Measurements from ENCODE around the gene PCYT1A. TPM values are rescaled to one million over a fixed set of nuclear protein-coding genes. Genes with fewer than 3 reads are reported as not detected.
A peak's percentile ranks its signal among the peaks of the same experiment; 100 is the strongest.
"Not testable (repeated sequence)": the region's sequence is repeated elsewhere in the genome, so short reads cannot be mapped to it uniquely, and the experiment has no call there.

PCYT1A gene
- polyA plus RNA-seq, 1 donor from 2014 or later, result 22.2 TPM

DNA sequence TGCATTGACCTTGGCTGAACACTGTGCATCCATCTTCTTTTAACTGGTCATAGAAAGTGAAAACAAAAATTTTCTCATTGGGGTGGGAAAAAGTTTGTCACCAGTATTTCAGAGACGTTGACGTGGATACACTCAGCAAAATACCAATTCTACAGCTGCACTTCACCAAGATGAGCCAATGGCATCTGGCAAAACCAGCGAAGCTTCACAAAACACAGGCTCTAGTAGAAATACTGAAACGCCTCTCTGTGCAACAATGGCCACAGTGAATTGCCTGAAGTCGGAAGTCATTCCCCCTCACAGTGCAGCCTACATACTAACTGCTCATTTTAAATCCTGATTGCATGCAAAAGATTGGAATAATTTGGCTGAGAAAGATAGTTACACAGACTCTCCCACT lies 17.0 kb downstream of the PCYT1A start:
- no peak overlapping the region for H3K4me3 Mint-ChIP-seq
- peaks cover 6% of the 10 kb centered on the region for H3K36me3 Mint-ChIP-seq
- no peaks in the 10 kb centered on the region for H3K9me3 Mint-ChIP-seq
- H3K4me1 Mint-ChIP-seq, result peaks cover 25 to 35% (median 27%) of the 10 kb centered on the region in 3 donors
- peak overlapping the region in 1 of 3 donors; percentile 71 for H3K27ac Mint-ChIP-seq
- H3K27me3 Mint-ChIP-seq, result no peaks in the 10 kb centered on the region

DNA sequence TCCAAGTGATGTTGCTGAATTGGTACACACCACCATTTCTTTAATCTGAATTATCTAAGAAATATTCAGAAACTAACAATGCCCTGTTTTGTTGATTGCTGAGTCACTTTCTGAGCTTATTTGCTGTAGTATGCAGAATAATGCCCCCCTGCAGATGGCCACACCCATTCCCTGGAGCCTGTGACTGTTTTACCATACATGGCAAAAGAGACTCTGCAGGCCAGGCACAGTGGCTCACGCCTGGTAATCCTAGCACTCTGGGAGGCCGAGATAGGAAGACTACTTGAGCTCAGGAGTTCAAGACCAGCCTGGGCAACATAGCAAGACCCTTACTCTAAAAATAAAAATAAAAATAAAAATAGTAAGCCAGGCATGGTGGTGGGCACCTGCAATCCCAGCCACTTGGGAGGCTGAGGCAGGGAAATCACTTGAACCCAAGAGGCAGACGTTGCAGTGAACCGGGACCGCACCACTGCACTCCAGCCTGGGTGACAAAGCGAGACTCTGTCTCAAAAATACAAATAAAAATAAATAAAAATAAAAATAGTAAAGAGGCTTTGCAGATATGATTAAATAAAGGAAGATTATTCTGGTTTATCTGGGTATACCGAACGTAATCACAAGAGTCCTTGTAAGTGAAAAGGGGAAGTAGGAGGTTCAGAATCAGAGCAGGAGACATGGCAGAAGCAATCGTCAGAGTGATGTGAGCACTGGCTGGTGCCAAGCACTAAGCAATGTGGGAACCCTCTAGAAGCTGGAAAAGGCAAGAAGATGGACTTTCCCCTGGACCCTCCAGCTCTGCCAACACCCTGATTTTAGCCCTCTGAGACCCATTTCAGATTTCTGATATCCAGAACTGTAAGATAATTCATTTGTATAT lies 19.0 kb downstream of the PCYT1A start:
- H3K4me3 Mint-ChIP-seq, result peak overlapping the region in 2 of 4 donors; percentile 35 to 49
- H3K27ac Mint-ChIP-seq, result peak overlapping the region in 1 of 3 donors; percentile 29
- H3K9me3 Mint-ChIP-seq, result no peaks in the 10 kb centered on the region
- H3K36me3 Mint-ChIP-seq, result peaks cover 6% of the 10 kb centered on the region
- H3K4me1 Mint-ChIP-seq, result peaks cover 15 to 30% (median 18%) of the 10 kb centered on the region in 3 donors
- H3K27me3 Mint-ChIP-seq, result no peaks in the 10 kb centered on the region

DNA sequence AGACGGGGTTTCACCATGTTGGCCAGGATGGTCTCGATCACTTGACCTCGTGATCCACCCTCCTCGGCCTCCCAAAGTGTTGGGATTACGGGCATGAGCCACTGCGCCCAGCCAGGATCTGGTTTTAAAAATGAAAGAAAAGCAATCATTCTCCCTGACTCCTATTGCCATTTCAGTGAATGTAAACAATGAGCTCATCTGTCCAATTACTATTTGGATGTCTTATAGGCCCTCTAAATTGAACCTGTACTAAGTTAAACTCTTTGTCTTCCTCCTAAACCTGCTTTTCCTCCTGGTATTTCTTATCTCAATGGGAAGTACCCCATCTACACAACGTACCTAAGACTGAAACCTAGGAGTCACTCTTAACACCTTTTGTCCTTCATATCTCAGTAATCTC lies 23.7 kb downstream of the PCYT1A start:
- H3K4me3 Mint-ChIP-seq, result no peak overlapping the region
- H3K9me3 Mint-ChIP-seq, result no peaks in the 10 kb centered on the region
- peaks cover 6% of the 10 kb centered on the region for H3K36me3 Mint-ChIP-seq
- no peak overlapping the region for H3K27ac Mint-ChIP-seq
- H3K27me3 Mint-ChIP-seq, result no peaks in the 10 kb centered on the region
- peaks cover 4 to 16% (median 8%) of the 10 kb centered on the region in 3 donors for H3K4me1 Mint-ChIP-seq

DNA sequence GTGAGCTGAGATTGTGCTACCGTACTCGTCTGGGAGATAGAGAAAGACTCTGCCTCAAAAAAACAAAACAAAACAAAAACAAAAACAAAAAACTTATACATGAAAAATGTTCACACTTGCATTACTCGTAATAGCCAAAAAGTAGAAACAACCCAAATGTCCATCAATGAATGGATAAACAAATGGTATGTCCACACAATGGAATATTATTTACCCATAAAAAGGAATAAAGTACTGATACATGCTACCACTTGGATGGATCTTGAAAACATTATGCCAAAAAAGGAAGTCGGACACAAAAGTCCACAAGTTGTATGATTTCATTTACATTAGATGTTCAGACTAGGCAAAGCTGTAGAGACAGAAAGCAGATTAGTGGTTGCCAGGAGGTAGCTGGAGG lies 26.7 kb downstream of the PCYT1A start:
- H3K27me3 Mint-ChIP-seq, result no peaks in the 10 kb centered on the region
- H3K36me3 Mint-ChIP-seq, result peaks cover 6% of the 10 kb centered on the region
- no peak overlapping the region for H3K4me3 Mint-ChIP-seq
- no peaks in the 10 kb centered on the region for H3K9me3 Mint-ChIP-seq
- no peak overlapping the region for H3K27ac Mint-ChIP-seq
- peaks cover 0 to 5% (median 5%) of the 10 kb centered on the region in 3 donors for H3K4me1 Mint-ChIP-seq

DNA sequence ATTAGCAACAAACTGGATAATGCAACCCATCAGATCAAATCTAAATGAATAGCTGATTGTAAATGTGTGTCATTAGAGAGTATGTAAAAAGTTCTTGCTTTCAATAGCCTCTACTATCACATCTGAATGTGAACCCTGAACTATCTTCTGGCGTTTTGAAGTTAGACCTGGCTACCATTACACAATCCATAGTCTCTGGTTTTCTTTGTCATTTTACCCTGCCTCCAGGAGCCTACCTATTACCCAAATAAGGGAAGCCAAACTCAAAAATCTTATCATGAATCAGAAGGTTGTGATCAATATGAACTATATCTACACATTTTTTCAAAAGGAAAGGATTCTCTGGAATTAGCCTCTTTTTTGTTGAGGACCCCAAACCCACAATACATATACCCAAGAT lies 31.8 kb downstream of the PCYT1A start:
- Mint-ChIP-seq H3K36me3 (peaks cover 5% of the 10 kb centered on the region), H3K4me3 (no peak overlapping the region), H3K27me3 (no peaks in the 10 kb centered on the region), H3K9me3 (no peaks in the 10 kb centered on the region), H3K27ac (peak overlapping the region in 1 of 3 donors; percentile 34), H3K4me1 (peaks cover 7 to 9% (median 8%) of the 10 kb centered on the region in 3 donors)

DNA sequence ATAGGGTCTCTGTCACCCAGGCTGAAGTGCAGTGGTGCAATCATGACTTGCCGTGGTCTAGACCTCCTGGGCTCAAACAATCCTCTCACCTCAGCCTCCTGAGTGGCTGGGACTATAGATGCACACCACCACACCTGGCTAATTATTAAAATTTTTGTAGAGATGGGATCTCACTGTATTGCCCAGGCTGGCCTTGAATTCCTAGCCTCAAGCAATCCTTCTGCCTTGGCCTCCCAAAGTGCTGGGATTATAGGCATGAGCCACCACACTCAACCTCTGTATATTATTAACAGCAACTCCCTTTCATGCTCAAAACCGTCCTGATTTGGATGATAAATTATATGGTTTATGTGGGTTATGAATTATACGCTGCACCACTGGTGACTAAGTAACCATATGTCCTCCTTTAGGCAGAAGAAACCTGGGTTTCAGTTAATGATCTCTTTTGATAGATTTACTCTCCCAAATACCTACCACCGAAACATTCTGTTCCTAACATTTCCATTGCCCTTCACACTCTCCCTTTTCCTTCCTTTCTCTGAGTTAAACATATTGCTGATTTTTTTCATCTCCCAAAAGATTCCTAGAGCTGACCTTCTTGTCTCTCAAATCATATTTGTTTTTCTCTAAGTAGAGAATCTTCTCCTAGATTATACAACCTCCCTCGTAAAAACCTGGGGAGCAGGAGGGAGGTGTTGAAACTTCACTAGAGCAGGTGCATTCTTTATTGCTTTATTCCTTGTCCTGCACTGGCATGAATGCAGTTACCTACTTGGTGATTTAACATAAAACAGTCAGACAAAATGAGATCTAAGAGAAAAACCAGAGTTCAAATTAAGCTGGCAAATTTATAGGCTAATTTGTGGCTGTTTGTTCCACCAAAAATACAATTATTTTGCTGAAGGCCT lies 32.9 kb downstream of the PCYT1A start:
- Mint-ChIP-seq H3K4me1 (peaks cover 7 to 9% (median 8%) of the 10 kb centered on the region in 3 donors), H3K36me3 (peaks cover 4% of the 10 kb centered on the region), H3K9me3 (no peaks in the 10 kb centered on the region), H3K4me3 (no peak overlapping the region), H3K27ac (peak overlapping the region in 1 of 3 donors; percentile 3), H3K27me3 (no peaks in the 10 kb centered on the region)

DNA sequence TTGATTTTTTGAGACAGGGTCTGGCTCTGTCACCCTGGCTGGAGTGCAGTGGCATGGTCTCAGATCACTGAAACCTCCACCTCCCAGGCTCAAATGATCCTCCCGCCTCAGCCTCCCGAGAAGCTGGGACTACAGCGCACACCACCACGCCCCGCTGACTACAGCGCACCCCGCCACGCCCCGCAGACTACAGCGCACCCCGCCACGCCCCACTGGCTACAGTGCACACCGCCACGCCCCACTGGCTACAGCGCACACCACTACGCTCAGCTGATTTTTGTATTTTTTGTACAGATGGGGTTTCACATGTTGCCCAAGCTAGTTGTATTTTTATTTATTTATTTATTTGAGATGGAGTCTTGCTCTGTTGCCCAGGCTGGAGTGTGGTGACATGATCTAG lies 35.6 kb downstream of the PCYT1A start:
- Mint-ChIP-seq H3K36me3 (peaks cover 6% of the 10 kb centered on the region), H3K9me3 (no peaks in the 10 kb centered on the region), H3K4me1 (peaks cover 7 to 9% (median 8%) of the 10 kb centered on the region in 3 donors), H3K4me3 (peak overlapping the region in 1 of 4 donors; percentile 1), H3K27ac (peak overlapping the region in 1 of 3 donors; percentile 89), H3K27me3 (no peaks in the 10 kb centered on the region)

DNA sequence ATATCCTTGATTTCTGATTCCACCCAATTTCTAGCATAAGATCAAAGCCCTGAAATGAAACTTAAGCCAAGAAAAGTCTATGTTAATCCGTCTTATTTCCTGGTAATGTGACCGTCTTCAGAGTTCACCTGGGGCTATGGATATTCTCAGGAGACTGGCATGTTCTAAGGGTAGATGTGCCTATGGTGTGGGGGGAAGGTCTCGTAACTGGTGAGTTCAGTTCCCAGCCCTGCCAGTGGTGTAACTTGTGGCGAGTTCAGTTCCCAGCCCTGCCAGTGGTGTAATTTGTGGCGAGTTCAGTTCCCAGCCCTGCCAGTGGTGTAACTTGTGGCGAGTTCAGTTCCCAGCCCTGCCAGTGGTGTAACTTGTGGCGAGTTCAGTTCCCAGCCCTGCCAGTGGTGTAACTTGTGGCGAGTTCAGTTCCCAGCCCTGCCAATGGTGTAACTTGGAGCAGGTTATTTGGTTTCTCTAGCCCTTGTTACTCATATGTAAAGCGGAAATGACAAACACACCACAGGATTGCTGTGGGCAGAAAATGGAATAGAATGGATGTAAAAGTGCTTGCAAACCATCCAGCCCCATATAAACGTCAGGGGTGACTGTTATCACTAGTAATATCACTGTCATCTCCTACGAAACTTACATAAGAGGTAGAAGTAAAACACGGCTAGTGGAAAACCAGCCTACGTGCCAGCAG lies 40.8 kb downstream of the PCYT1A start:
- H3K4me1 Mint-ChIP-seq, result peaks cover 0 to 4% (median 2%) of the 10 kb centered on the region in 3 donors
- H3K9me3 Mint-ChIP-seq, result no peaks in the 10 kb centered on the region
- H3K36me3 Mint-ChIP-seq, result peaks cover 5% of the 10 kb centered on the region
- H3K4me3 Mint-ChIP-seq, result no peak overlapping the region
- no peak overlapping the region for H3K27ac Mint-ChIP-seq
- H3K27me3 Mint-ChIP-seq, result no peaks in the 10 kb centered on the region

DNA sequence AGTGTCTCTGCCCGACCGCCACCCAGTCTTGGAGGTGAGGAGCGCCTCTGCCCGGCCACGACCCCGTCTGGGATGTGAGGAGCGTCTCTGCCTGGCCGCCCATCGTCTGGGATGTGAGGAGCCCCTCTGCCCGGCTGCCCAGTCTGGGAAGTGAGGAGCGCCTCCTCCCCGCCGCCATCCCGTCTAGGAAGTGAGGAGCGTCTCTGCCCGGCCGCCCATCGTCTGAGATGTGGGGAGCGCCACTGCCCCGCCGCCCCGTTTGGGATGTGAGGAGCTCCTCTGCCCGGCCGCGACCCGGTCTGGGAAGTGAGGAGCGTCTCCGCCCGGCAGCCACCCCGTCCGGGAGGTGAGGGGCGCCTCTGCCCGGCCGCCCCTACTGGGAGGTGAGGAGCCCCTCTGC lies 43.4 kb downstream of the PCYT1A start:
- not testable (repeated sequence) for H3K4me3 Mint-ChIP-seq, H3K36me3 Mint-ChIP-seq, H3K27ac Mint-ChIP-seq, H3K9me3 Mint-ChIP-seq, H3K27me3 Mint-ChIP-seq, H3K4me1 Mint-ChIP-seq

DNA sequence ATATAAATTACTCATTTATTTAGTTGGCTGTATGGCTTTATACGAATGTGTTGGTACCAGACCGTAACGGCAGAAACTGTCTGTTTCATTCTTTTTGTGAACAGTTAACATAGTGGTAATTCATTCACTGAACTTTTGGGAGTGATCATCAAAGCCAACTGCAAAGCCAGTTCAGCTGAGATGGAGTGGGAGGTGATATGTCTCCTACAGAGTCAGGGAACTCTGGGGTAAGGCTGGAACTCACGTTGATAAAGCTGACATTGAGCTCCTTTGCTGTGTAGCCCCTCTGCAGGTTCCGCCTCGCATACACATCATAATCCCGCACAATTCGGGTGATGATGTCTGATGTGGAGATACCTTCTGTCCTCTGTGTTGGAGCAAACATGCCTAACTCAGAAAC lies 45.8 kb downstream of the PCYT1A start:
- Mint-ChIP-seq H3K4me3 (no peak overlapping the region), H3K27ac (no peak overlapping the region), H3K27me3 (no peaks in the 10 kb centered on the region), H3K9me3 (no peaks in the 10 kb centered on the region), H3K36me3 (peaks cover 1% of the 10 kb centered on the region), H3K4me1 (no peaks in the 10 kb centered on the region)

DNA sequence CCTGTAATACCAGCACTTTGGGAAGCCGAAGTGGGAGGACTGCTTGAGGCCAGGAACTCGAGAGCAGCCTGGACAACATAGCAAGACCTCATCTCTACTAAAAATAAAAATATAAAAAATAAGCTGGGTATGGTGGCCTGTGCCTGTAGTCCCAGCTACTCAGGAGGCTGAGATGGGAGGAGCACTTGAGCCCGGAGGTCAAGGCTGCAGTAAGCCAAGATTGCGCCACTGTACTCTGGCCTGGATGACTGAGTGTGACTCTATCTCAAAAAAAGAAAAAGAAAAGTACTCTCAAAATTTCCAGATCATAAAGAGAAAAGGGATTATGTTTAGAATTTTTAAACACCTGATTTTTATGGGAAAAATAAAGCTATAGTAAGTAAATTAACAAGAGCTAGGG lies 47.1 kb downstream of the PCYT1A start:
- Mint-ChIP-seq H3K27ac (no peak overlapping the region), H3K4me1 (no peaks in the 10 kb centered on the region), H3K9me3 (no peaks in the 10 kb centered on the region), H3K27me3 (no peaks in the 10 kb centered on the region), H3K4me3 (no peak overlapping the region), H3K36me3 (no peaks in the 10 kb centered on the region)

DNA sequence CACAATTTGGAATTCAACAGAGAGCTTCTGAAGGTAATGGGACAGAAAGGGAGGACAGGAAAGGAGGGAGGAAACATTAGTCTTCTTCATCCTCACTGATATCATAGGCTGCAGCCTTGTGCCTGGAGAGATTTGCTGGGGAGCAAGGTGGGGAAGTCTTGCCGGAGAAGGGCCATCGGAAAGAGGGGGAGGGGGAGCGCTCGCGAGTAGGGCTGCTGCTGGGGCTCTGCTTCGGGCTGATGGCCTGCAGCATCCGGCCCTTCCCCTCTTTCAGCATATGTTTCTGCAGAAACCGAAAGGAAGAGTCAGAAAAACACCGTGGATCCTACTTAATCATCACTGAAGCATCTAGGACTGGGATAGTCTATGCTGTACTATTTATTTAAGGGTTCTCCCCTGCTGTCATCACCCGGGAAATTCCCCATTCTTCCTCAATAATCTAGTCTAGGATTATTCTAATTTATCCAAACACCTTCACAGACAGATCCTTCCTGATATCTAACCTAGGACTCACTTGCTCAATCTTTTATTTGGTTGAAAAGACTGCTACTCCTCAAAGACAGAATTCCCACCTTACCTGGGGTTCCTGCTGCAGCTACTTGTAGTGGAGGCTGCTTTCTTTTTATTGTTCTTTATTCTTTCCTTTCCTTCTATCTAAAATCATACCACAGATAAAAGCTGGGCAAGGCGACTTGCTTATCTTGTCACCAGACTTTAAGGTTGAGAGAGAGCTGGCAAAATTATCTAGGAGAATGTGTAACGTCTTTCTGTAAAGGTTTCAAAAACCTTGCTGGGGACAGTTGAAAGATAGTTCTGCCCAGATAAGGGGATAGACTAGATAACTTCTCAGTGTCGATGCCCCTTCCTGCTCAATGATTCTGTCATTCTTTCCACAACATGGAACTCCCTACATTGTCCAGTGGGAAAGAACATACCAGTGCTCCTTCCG lies 48.6 kb downstream of the PCYT1A start:
- H3K4me3 Mint-ChIP-seq, result no peak overlapping the region
- no peaks in the 10 kb centered on the region for H3K27me3 Mint-ChIP-seq
- no peaks in the 10 kb centered on the region for H3K9me3 Mint-ChIP-seq
- peak overlapping the region in 1 of 3 donors; percentile 48 for H3K27ac Mint-ChIP-seq
- H3K36me3 Mint-ChIP-seq, result no peaks in the 10 kb centered on the region
- no peaks in the 10 kb centered on the region for H3K4me1 Mint-ChIP-seq

DNA sequence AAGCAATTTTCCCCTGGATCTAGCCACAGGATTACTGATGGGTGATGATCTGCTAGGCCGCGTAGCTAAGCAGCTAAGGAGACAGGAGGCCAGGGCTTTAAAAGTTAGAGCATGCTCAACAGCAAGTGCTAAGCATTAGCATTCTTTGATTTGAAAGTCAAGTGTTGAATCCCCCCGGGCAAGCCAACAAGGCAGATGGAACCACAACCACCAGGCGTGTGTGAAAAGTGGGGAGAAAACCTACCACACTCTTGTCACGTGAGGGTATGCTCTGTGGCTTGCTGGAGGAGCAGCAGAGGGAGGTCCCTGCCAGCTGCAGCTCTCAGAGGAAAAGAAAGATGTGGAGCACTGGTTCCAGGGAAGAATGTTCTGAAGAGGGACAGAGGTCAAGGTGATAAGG lies 50.3 kb downstream of the PCYT1A start:
- Mint-ChIP-seq H3K4me1 (peaks cover 0 to 11% (median 11%) of the 10 kb centered on the region in 3 donors), H3K4me3 (peak overlapping the region in 1 of 4 donors; percentile 23), H3K27me3 (no peaks in the 10 kb centered on the region), H3K27ac (no peak overlapping the region), H3K9me3 (no peaks in the 10 kb centered on the region), H3K36me3 (no peaks in the 10 kb centered on the region)

DNA sequence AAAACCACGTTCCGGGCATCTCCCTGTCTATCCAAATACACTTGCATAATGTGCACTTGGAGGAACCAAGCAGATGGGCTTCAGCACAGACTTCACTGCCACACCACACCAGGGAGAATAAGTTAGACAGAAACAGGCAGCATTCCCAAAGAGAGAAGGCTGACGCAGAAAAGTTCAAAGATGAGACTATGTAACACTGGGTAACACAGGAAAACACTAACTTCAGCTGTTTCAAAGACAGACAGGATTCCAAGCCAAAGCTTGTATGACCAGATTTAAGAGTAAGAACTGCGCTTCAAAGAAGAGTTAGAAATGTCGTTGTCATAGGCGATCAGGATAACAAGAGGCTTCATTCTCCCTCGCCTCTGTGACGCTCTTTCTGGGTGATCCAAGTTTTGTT lies 51.3 kb downstream of the PCYT1A start:
- Mint-ChIP-seq H3K4me1 (peaks cover 0 to 13% (median 11%) of the 10 kb centered on the region in 3 donors), H3K4me3 (no peak overlapping the region), H3K9me3 (no peaks in the 10 kb centered on the region), H3K36me3 (no peaks in the 10 kb centered on the region), H3K27ac (peak overlapping the region in 1 of 3 donors; percentile 70), H3K27me3 (no peaks in the 10 kb centered on the region)
